B cell (primary cell): ENCODE data around the gene DIP2B. TPM values are rescaled to one million over a fixed set of nuclear protein-coding genes. Genes with fewer than 3 reads are reported as not detected.

Experiments
- ATAC-seq: fragments of 200-7000 bp; cut with Tn5 transposase; one replicate; pipeline ENCODE4 v1.10.0; 2021; ENCODE audit warnings: low read depth, mild to moderate bottlenecking, moderate number of reproducible peaks, moderate library complexity
- CTCF ChIA-PET: fragments of 350-600 bp; sonication (Branson Sonifier 250); formaldehyde crosslinking; loops from one replicate; lab custom pipeline; 2021; ENCODE audit warnings: antibody characterized with exemption, inconsistent platforms; lab: Charles Lee
- POLR2A ChIA-PET: fragments of 350-600 bp; sonication (Branson Sonifier 250); formaldehyde crosslinking; loops from one replicate; lab custom pipeline; 2021; ENCODE audit warnings: antibody characterized with exemption; lab: Charles Lee
- DNase-seq: peaks from one replicate; pipeline ENCODE4 v3.0.0; 2013
- H2AFZ ChIP-seq: 2 replicates; pipeline ENCODE4 v1.6.1; 2012; ENCODE audit warnings: mild to moderate bottlenecking, low read depth, low read length; ENCODE audit not compliant: insufficient read depth, poor library complexity, severe bottlenecking
- H3K27ac ChIP-seq, 2 donors: 1 replicate in 1 of 2; 2 replicates in 1 of 2; pipeline ENCODE4 v1.5.1; 2012 to 2013; ENCODE audit warnings: low read length in 2 of 2, mild to moderate bottlenecking in 2 of 2, moderate library complexity in 1 of 2
- H3K27me3 ChIP-seq, 4 experiments: fragments of 200-600 bp in 1 of 4; sonication (generic) in 1 of 4; replicated peaks in 1 of 4; 1 replicate in 2 of 4; 2 replicates in 2 of 4; pipeline versions ENCODE4 v1.6.1 to v1.7.0; 2013 to 2016; ENCODE audit warnings: low read length in 3 of 4, mild to moderate bottlenecking in 2 of 4, mixed read lengths in 1 of 4, moderate library complexity in 1 of 4; ENCODE audit not compliant: insufficient read depth in 4 of 4, control insufficient read depth in 3 of 4; ENCODE audit errors: control extremely low read depth in 1 of 4
- H3K36me3 ChIP-seq, 2 experiments: replicated peaks in 1 of 2; 1 replicate in 1 of 2; 2 replicates in 1 of 2; pipeline versions ENCODE4 v1.6.1 to v1.7.1; 2013; ENCODE audit warnings: low read length in 1 of 2; ENCODE audit not compliant: insufficient read depth in 2 of 2, control insufficient read depth in 1 of 2; ENCODE audit errors: control extremely low read depth in 1 of 2, extremely low read depth in 1 of 2
- H3K4me1 ChIP-seq, 2 donors: fragments of 200-600 bp in 1 of 2; sonication (generic) in 1 of 2; 1 replicate in 1 of 2; 2 replicates in 1 of 2; pipeline versions ENCODE4 v1.5.1 to v1.6.1; 2013 to 2017; ENCODE audit warnings: low read length in 2 of 2; ENCODE audit not compliant: control insufficient read depth in 2 of 2, insufficient read depth in 2 of 2
- H3K4me2 ChIP-seq: replicated peaks from 2 replicates; pipeline ENCODE3; 2012; ENCODE audit warnings: mild to moderate bottlenecking, low read depth, low read length; ENCODE audit not compliant: poor library complexity, severe bottlenecking
- H3K4me3 ChIP-seq, 5 experiments: fragments of 200-600 bp in 1 of 5; sonication (generic) in 1 of 5; 1 replicate in 3 of 5; 2 replicates in 2 of 5; pipeline versions ENCODE4 v1.5.1 to v1.7.0; 2011 to 2016; ENCODE audit warnings: low read length in 4 of 5, mild to moderate bottlenecking in 4 of 5, low read depth in 2 of 5, control low read depth in 1 of 5, moderate library complexity in 1 of 5; ENCODE audit not compliant: insufficient read depth in 1 of 5; ENCODE audit errors: control extremely low read depth in 1 of 5, extremely low read depth in 1 of 5
- H3K79me2 ChIP-seq: fragments of 200-600 bp; sonication (generic); one replicate; pipeline ENCODE4 v1.6.0; 2016; ENCODE audit warnings: low read length; ENCODE audit not compliant: control insufficient read depth, insufficient read depth
- H3K9ac ChIP-seq: fragments of 200-600 bp; sonication (generic); 2 replicates; pipeline ENCODE4 v1.6.1; 2017; ENCODE audit warnings: mild to moderate bottlenecking, low read length, moderate library complexity
- H3K9me3 ChIP-seq, 3 donors: one replicate each; pipeline versions ENCODE4 v1.6.1 to v1.7.1; 2013; ENCODE audit warnings: low read length in 2 of 3; ENCODE audit not compliant: control insufficient read depth in 2 of 3, insufficient read depth in 1 of 3; ENCODE audit errors: control extremely low read depth in 1 of 3
- H4K20me1 ChIP-seq: 2 replicates; pipeline ENCODE4 v1.6.0; 2012; ENCODE audit warnings: mild to moderate bottlenecking, low read length; ENCODE audit not compliant: insufficient read depth, control insufficient read depth, poor library complexity, severe bottlenecking
- H3K27ac Mint-ChIP-seq: one replicate; pipeline ENCODE4 v1.8.0; 2021; ENCODE audit warnings: mixed read lengths
- H3K27me3 Mint-ChIP-seq: one replicate; pipeline ENCODE4 v1.8.0; 2021; ENCODE audit warnings: mixed read lengths
- H3K4me1 Mint-ChIP-seq: one replicate; pipeline ENCODE4 v1.8.0; 2021; ENCODE audit warnings: mixed read lengths
- H3K4me3 Mint-ChIP-seq: one replicate; pipeline ENCODE4 v1.8.0; 2021; ENCODE audit warnings: mixed read lengths
- H3K9me3 Mint-ChIP-seq: one replicate; pipeline ENCODE4 v1.8.0; 2022; ENCODE audit warnings: mixed read lengths; ENCODE audit not compliant: insufficient read depth
- EZH2 ChIP-seq: IDR thresholded peaks from 2 replicates; pipeline ENCODE4 v1.6.1; 2012; ENCODE audit warnings: borderline replicate concordance, low read depth, mild to moderate bottlenecking, moderate library complexity, low read length; ENCODE audit not compliant: insufficient read depth, poor library complexity, severe bottlenecking
- WGBS: methylation state at CpG from one replicate; pipeline ENCODE4 v1.1.5; 2013; ENCODE audit warnings: missing lambda C conversion rate; ENCODE audit not compliant: insufficient coverage; 5-methylcytosine and 5-hydroxymethylcytosine counted together
- intact Hi-C: fragments of 100-400 bp; cut with micrococcal nuclease; formaldehyde crosslinking; loops from one replicate; pipeline ENCODE4 v1.10.0; 2022
- polyA plus RNA-seq: library from polyadenylated mRNA; depleted of rRNA; stranded (reverse); fragments of >200 nt; gene quantifications from 2 replicates; pipeline ENCODE4 v1.2.3, GENCODE V29; 2012
- total RNA-seq, 2 donors: library from RNA; stranded (reverse); fragments of 120-200 nt in 1 of 2; gene quantifications; 1 replicate in 1 of 2; 2 replicates in 1 of 2; pipeline versions ENCODE4 v1.2.3 to v1.2.4, GENCODE V29; 2013 to 2022
- TF ChIP-seq, protein P1 (sequence below): fragments of 200-600 bp; IDR thresholded peaks from one replicate; pipeline ENCODE4 v1.8.0; 2022; ENCODE audit warnings: antibody characterized with exemption, mild to moderate bottlenecking

The DIP2B gene
- total and polyA plus RNA-seq, 2 donors (not counting 1 experiment from before 2014, with no cell fraction given): 16.4 to 38.8 TPM

DNA sequence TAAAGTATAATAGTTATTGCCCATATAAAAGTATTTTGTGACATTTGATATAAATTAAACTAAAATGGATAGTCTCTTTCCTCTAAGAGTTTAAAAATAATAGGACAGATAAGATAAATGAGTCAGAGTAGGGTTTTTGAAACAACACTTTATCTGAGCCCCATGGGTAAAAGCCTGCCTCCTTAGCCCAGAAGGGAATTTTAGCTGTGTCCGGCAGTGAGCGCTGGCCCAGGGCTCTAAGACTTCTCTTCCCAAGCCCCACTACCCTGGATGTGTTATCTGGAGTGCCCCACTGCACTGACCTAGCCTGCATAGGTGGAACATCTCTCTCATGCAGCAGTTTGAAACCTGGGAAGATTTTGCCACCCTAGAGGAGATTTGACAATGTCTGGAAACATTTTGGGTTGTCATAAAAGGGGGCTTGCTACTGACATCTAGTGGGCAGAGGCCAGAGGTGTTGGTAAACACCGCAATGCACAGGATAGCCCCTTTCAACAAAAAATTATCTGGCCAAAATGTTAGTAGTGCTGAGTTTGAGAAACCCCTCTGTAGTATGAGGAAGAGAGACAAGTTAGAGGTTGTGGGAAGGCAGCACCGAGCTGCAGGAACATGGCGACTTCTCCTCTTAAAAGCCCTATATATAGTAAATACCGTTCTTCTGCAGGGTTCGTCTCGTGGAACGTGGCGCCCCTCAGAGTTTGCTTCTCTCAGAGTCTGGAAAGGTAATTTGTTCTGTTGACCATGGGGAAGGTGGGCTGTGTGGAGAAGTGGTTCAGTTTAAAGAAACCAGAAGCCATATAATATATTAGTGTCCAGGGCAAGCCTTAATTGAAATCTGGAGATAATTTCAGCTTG, 229.9 kb downstream of the DIP2B start:
- 97% methylated on average over 4 of the region's 10 CpGs for WGBS
- Mint-ChIP-seq H3K9me3 (no peaks in the 10 kb centered on the region), H3K4me1 (no peaks in the 10 kb centered on the region), H3K4me3 (no peak overlapping the region), H3K27ac (no peak overlapping the region), H3K27me3 (no peaks in the 10 kb centered on the region)
- peaks cover 10 to 88% of the 10 kb centered on the region in 2 experiments for H3K36me3 ChIP-seq
- H2AFZ ChIP-seq: no peak overlapping the region
- DNase-seq (peak; percentile 41), ATAC-seq (peak; percentile 39)
- POLR2A ChIA-PET: no interaction called here
- no peaks in the 10 kb centered on the region for H3K79me2 ChIP-seq
- intact Hi-C loops: loop anchor here (2.0 kb wide), 1 partner anchor 230 kb away; the partner anchor contains the start of gene DIP2B
- H3K9me3 ChIP-seq: no peaks in the 10 kb centered on the region
- H3K4me3 ChIP-seq: no peak overlapping the region
- CTCF ChIA-PET: interaction anchor here (0.7 to 2.4 kb wide), 3 partner anchors 230 to 282 kb away, joined by 3 to 7 read pairs (median 3); partner anchors contain the start of gene DIP2B
- no peak for TF ChIP-seq EZH2
- TF ChIP-seq, protein P1, sequence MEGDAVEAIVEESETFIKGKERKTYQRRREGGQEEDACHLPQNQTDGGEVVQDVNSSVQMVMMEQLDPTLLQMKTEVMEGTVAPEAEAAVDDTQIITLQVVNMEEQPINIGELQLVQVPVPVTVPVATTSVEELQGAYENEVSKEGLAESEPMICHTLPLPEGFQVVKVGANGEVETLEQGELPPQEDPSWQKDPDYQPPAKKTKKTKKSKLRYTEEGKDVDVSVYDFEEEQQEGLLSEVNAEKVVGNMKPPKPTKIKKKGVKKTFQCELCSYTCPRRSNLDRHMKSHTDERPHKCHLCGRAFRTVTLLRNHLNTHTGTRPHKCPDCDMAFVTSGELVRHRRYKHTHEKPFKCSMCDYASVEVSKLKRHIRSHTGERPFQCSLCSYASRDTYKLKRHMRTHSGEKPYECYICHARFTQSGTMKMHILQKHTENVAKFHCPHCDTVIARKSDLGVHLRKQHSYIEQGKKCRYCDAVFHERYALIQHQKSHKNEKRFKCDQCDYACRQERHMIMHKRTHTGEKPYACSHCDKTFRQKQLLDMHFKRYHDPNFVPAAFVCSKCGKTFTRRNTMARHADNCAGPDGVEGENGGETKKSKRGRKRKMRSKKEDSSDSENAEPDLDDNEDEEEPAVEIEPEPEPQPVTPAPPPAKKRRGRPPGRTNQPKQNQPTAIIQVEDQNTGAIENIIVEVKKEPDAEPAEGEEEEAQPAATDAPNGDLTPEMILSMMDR: peak; percentile 73
- no peaks in the 10 kb centered on the region for H3K4me1 ChIP-seq
- no peaks in the 10 kb centered on the region for H4K20me1 ChIP-seq
- no peak overlapping the region for H3K4me2 ChIP-seq
- no peak overlapping the region for H3K9ac ChIP-seq
- H3K27me3 ChIP-seq: no peaks in the 10 kb centered on the region
- H3K27ac ChIP-seq: no peak overlapping the region

DNA sequence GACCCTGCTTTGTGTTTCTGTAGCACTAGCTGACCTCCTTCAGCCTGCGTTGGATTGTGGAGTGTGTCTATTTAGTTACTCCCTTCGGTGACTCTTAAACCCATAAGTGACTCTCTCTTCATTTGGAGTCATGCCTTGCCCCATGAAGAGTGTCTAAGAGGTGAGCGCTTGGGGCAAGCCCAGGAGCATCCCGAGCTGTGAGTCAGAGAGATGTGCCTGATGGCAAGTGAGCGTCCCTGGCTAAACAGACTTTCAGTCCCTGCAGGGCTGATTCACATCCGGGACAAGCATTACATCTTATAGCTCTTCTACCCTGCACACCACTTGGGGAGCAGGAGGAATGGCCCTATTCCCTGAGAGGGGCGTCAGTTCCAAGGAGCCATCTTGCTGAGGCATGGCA, 234.8 kb downstream of the DIP2B start:
- no peaks in the 10 kb centered on the region for H3K27me3 Mint-ChIP-seq
- Histone ChIP-seq H3K79me2 (no peaks in the 10 kb centered on the region), H3K9me3 (no peaks in the 10 kb centered on the region), H3K4me1 (no peaks in the 10 kb centered on the region), H3K4me2 (no peak overlapping the region), H3K36me3 (peaks cover 4 to 83% of the 10 kb centered on the region in 2 experiments), H4K20me1 (no peaks in the 10 kb centered on the region), H3K27ac (no peak overlapping the region), H3K27me3 (no peaks in the 10 kb centered on the region), H2AFZ (no peak overlapping the region), H3K4me3 (no peak overlapping the region), H3K9ac (no peak overlapping the region)
- no peak overlapping the region for H3K27ac Mint-ChIP-seq
- ATAC-seq (no peak), DNase-seq (no peak)
- 100% methylated on average over 5 of the region's 7 CpGs for WGBS
- TF ChIP-seq, protein P1: no peak
- TF ChIP-seq EZH2: no peak
- H3K4me1 Mint-ChIP-seq: no peaks in the 10 kb centered on the region
- CTCF ChIA-PET: interaction anchor here (1.3 to 1.6 kb wide), 2 partner anchors 41 to 235 kb away, joined by 3 to 4 read pairs; partner anchors contain the start of gene DIP2B
- POLR2A ChIA-PET: no interaction called here
- no peaks in the 10 kb centered on the region for H3K9me3 Mint-ChIP-seq
- H3K4me3 Mint-ChIP-seq: no peak overlapping the region
- intact Hi-C loops: no loop called here
